ENCODE data around the gene STAP2.

DNA sequence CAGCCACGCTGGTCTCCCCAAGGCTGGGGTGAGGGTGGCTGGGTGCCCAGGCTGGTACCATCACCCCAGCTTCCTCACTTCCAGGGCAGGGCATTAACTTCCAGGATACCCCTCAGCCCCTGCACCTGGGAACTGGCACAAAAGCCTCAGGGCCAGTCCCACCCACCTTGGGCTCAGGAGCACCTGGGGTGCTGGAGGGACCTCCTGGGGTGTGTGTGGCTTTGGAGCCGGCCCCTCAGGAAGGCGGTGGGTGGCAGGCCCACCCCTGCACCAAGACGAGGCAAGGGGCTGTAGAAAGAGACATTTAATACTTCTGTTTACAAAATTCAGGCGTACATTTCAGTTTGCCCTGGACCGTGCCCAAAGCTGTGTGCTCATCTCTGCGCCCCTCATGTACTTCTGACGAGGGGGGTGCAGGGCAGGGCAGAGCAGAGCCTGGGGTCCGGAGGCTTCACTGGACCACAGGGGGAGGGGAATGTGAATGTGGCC is 21.5 kb upstream of the STAP2 start:
- TF ChIP-seq POLR2AphosphoS5 (IDR thresholded peaks at IDR 0.05; ENCODE audit: low read depth, low read length) (0 out of 2 replicates have a peak, but pooled peaks have one; percentile 12), POLR2A (IDR thresholded peaks at IDR 0.05; ENCODE audit: low read depth, low read length) (no peak), TAF1 (IDR thresholded peaks at IDR 0.05; ENCODE audit: borderline replicate concordance, low read depth, low read length) (no peak)

Measured in GM12892 (cell line).